ENCODE measurements around the gene CFAP57.

DNA sequence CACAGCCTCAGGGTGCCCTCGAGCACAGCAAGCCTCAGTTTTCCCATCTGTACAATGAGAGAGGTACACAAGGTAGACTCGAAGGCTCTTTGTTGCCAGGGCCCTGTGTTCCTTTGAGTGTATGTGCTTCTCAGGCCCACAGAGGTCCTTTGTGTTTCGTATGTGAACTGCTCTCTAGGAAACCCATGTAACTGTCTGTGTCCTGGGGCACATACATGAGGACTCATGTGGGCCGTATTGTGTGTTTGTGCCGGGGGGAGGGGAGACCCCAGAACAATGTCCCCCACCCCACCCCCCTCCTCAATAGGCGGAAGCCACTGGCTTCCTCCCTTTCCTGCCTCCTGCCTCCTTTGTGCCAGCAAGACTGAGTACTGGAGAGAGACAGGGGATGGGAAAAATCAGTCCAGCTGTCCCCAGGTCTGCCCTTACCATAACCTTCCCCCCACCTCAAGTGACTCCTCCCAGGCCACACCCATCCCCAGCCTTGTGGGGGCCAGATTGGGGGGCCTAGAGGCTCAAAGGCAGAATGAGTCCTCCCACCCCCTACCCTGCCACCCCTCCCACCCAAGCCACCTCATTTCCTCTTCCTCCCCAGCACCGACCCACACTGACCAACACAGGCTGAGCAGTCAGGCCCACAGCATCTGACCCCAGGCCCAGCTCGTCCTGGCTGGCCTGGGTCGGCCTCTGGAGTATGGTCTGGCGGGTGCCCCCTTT, 128.4 kb downstream of the CFAP57 start, which contains the start of gene TIE1:
- TF ChIP-seq POLR2A (IDR thresholded peaks at IDR 0.05; ENCODE audit: low read length) (no peak), GATA1 (IDR thresholded peaks at IDR 0.05; ENCODE audit: low read depth, low read length) (no peak)
